Epithelial cell of esophagus (primary cell): ENCODE results near the gene C16orf54.
A peak's percentile ranks its signal among the peaks of the same experiment; 100 is the strongest.
"Not testable (repeated sequence)": the region's sequence is repeated elsewhere in the genome, so short reads cannot be mapped to it uniquely, and the experiment has no call there.

Source experiments
- DNase-seq: peaks from one replicate; pipeline ENCODE4 v3.0.0; 2010; ENCODE audit warnings: low read depth
- H3K4me3 ChIP-seq: 2 replicates; pipeline ENCODE4 v1.5.1; 2011; ENCODE audit warnings: mild to moderate bottlenecking, low read length, control low read depth
- TF ChIP-seq, protein P1 (sequence below): IDR thresholded peaks from 2 replicates; pipeline ENCODE4 v1.5.1; 2011; ENCODE audit warnings: low read depth, mild to moderate bottlenecking, low read length, control low read depth, inconsistent platforms; ENCODE audit not compliant: insufficient read depth; ENCODE audit errors: missing control alignments

The C16orf54 gene, protein sequence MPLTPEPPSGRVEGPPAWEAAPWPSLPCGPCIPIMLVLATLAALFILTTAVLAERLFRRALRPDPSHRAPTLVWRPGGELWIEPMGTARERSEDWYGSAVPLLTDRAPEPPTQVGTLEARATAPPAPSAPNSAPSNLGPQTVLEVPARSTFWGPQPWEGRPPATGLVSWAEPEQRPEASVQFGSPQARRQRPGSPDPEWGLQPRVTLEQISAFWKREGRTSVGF

DNA sequence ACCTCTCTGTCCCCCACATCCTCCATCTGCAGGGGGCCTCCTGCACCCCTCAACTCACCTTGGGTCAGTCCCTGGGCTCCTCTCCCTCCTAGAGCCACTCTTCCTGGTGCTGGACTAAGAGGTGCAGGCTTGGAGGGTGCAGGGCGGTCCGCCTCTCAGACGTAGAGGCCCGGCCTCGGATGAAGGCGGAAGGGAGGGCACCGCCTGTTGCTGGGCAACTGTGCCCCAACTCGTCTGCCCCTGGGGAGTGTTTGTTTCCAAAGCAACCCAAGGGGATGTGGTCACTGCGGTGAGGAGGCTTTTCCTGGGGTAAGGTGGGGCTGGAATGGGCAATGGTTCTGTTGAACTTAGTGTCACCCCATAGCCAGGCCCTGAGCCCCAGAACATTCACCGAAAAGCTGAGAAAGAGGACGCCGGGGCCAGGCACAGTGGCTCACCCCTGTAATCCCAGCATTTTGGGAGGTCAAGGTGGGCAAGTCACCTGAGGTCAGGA is at the start of gene C16orf54:
Gene C16orf54, minus strand, starts transcription at position 138 of the 493 bp plus-strand sequence. CDS start 1,039 bp downstream, outside the sequence.
- TF ChIP-seq, protein P1, sequence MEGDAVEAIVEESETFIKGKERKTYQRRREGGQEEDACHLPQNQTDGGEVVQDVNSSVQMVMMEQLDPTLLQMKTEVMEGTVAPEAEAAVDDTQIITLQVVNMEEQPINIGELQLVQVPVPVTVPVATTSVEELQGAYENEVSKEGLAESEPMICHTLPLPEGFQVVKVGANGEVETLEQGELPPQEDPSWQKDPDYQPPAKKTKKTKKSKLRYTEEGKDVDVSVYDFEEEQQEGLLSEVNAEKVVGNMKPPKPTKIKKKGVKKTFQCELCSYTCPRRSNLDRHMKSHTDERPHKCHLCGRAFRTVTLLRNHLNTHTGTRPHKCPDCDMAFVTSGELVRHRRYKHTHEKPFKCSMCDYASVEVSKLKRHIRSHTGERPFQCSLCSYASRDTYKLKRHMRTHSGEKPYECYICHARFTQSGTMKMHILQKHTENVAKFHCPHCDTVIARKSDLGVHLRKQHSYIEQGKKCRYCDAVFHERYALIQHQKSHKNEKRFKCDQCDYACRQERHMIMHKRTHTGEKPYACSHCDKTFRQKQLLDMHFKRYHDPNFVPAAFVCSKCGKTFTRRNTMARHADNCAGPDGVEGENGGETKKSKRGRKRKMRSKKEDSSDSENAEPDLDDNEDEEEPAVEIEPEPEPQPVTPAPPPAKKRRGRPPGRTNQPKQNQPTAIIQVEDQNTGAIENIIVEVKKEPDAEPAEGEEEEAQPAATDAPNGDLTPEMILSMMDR: no peak
- no peak within 1 kb of the TSS for H3K4me3 ChIP-seq
- DNase-seq: no peak

DNA sequence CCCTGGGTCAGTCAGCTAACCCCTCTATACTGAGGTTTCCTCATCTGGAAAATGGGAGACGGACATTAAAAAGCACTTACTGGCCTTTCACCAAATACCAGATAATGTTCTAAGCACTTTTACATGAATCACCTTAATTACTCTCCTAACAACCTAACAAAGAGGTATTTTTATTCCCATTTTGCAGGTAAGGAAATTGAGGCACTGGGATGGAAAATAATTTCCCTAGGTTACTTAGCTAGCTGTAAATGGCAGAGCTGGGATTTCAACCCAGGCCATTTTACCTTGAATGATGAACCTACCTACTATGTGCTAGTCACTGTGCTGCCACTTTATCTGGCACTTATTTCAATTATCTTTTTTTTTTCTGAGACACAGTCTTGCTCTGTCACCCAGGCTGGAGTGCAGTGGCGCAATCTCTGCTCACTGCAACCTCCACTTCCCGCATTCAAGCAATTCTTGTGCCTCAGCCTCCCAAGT is 48.5 kb upstream of the C16orf54 start:
- TF ChIP-seq, protein P1: no peak
- no peak overlapping the region for H3K4me3 ChIP-seq
- DNase-seq: no peak

DNA sequence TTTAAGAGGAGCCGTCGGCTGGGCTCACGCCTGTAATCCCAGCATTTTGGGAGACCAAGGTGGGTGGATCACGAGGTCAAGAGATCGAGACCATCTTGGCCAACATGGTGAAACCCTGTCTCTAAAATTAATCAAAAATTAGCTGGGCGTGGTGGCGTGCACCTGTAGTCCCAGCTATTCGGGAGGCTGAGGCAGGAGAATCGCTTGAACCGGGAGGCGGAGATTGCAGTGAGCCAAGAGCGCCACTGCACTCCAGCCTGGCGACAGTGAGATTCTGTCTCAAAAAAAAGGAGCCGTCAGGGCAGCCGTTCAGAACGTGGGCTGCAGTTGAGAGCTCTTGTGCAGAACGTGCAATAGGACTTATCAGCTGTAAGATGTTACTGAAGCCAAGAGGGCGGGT is 47.4 kb upstream of the C16orf54 start:
- H3K4me3 ChIP-seq, DNase-seq: not testable (repeated sequence)

DNA sequence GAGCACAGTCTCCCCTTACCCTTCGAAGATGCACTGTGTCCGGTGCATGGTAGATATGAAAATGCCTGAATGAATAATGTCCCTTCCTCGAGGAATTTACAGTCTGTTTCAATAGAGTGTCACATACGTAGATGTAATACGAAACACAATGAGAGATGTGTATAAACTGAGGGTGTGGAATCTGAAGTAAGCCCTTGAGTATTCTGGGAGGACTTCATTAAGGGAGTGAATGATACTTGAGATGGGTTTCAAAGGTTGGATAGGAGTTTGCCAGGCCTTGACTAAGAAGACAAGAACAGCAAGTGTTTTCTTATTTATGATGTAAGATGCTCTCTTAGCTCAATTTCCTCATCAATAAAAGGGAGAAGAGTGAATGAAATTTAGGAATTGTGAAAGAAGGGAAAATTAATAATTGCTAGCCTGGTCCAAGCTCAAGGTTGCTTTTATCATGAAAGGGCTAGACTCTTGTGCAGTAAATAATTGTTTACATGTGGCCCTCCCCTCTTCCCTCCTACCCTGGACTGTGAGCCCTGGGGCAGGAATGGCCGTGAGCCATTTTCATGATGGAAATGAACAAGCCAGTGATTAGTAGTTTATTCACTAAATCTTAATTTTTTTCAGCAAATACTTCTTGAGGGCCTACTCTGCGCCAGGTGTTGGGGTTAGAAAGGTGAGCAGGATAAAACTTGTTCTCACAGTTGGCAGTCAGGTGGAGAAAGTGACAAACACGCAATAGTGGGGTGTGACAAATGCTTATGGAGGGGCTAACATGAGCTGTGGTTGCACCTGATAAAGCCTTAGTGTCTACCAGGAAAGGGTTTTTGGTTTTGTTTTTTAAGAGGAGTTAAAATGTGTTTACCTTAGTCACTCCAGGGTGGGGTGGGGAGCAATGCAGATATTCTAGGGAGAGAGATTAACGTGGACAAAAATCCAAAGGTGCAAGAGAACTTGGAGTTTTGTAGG is 46.3 kb upstream of the C16orf54 start:
- TF ChIP-seq, protein P1: no peak
- no peak for DNase-seq
- H3K4me3 ChIP-seq: peak overlapping the region; percentile 85

DNA sequence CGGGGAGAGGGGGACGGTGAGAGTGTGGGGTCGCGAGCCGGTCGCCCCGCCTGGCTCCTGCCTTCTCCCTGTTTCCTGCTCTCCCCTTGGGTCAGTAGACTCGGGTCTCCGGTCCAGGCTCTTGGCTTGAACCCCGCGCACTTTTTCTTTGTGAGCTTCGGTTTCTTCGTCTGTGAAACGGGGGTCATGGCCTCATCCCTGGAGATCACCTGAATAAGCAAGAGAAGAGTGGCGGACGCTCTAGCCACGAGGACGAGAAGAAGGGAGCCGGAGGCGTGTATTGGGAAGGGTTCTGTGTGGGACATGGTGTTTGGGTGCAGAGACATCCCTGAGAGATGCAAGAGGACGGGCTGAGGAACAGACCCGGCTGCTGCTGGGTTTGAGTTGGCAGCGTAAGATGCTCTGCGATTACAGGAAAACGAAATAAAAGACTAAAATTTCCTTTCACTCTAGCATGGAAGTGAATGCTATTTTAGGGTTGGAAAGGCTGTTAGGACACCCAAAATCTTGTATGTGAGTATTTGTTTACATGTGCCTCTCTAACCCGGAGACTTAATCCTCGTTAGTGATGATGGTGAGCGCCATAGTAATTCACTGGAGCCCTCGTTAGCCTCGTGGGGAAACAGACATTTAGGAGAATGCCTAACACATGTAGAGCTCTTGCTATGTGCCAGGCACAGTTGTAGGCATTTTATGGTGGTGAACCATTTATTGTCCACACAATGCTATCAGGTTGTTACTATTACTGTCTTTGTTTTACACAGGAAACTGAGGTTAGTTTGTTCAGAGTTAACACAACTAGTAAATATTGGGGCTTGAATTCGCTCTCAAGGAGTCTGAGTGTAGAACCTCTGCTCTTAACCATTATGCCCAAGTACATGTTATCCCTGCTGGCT is 45.4 kb upstream of the C16orf54 start:
- TF ChIP-seq, protein P1: no peak
- H3K4me3 ChIP-seq: peak overlapping the region; percentile 85
- DNase-seq: no peak

DNA sequence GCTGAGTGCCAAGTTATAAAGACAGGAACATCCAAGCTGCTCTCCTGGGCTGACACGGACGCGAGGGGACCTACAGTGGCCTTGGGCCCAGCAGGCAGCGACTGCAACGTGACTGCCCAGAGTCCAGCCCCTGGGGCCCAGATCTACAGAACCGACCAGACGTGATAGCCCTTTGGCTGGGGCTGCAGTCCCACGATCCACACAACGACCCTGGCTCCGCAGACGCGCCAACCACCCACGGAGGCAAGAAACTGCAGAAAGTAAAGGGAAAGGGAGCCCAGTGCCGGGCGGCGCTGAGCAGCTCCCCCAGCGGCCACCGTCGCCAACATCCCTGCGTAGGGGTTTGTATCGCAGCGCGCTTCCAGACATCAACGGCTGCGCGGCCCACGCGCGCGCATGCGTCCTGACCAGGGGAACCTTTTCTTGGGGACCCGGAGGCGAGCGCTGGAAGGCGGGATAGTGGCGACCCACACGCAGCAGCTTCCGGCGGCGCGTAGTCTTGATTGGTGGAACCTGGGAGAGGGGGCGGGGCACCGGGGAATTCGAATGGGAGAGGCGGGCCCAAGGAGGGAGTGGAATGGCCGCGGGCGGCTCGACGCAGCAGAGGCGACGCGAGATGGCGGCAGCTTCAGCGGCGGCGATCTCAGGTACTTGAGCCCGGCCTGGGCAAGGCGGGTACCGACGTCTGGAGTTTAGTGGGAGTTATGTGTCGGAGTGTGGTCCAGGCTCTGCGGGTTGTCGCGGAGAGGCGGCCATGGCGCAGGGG is 44.6 kb upstream of the C16orf54 start, which contains the start of gene KIF22:
Gene KIF22, plus strand, starts transcription at position 569 of the 766 bp plus-strand sequence. Its CDS starts 9 bp downstream, at position 578.
- TF ChIP-seq, protein P1: peak; percentile 67
- DNase-seq: peak; percentile 99
- H3K4me3 ChIP-seq: peak within 1 kb of the TSS; percentile 85
